ENCODE data around the gene INHA.

GRCh38 chr2:219608399-219608964 is 36.4 kb downstream of the INHA start:
- no peak for TF ChIP-seq ISL1 (CRISPR knock-in tag; IDR thresholded peaks at IDR 0.05)
- no peak for TF ChIP-seq ZC3H10 (CRISPR knock-in tag; IDR thresholded peaks at IDR 0.05)
- TF ChIP-seq ZFP3 (CRISPR knock-in tag; IDR thresholded peaks at IDR 0.05), result no peak
